ENCODE results near the gene NETO2. TPM values are rescaled to one million over a fixed set of nuclear protein-coding genes. Genes with fewer than 3 reads are reported as not detected.

The NETO2 gene
- total and polyA plus RNA-seq, 10 of the 15 experiments (the other 5 are each of a cell fraction or from before 2014, with no cell fraction given): 8.5 to 53.1 (median 27.0) TPM

GRCh38 chr16:47142486-47142820, 1.3 kb downstream of the NETO2 start (continued):
- TF ChIP-seq ZBTB4 (CRISPR knock-in tag; IDR thresholded peaks at IDR 0.05): no peak
- no peak for TF ChIP-seq ZBTB11 (CRISPR knock-in tag; IDR thresholded peaks at IDR 0.05)
- TF ChIP-seq YY1 (IDR thresholded peaks at IDR 0.05; ENCODE audit: low read depth, low read length): no peak
- TF ChIP-seq MTA2 (IDR thresholded peaks at IDR 0.05; ENCODE audit: low read depth): no peak
- no peak for TF ChIP-seq SMC3 (IDR thresholded peaks at IDR 0.05; ENCODE audit: borderline replicate concordance, low read length)
- no peak for TF ChIP-seq RFX5 (IDR thresholded peaks at IDR 0.05; ENCODE audit: low read depth, low read length)
- no peak for TF ChIP-seq TBL1XR1 (IDR thresholded peaks at IDR 0.05; ENCODE audit: low read depth, low read length)
- TF ChIP-seq CREM (IDR thresholded peaks at IDR 0.05; ENCODE audit: low read depth): peak; percentile 75
- no peak for TF ChIP-seq MEF2B (IDR thresholded peaks at IDR 0.05; ENCODE audit: partially characterized antibody, poor library complexity, severe bottlenecking)
- TF ChIP-seq FOS (IDR thresholded peaks at IDR 0.05; ENCODE audit: borderline replicate concordance, extremely low read depth, insufficient read length): no peak
- TF ChIP-seq SMAD1 (IDR thresholded peaks at IDR 0.05; ENCODE audit: low read depth, partially characterized antibody): no peak
- peak; percentile 66 for TF ChIP-seq EED (IDR thresholded peaks at IDR 0.05; ENCODE audit: low read depth)
- TF ChIP-seq DPF2 (IDR thresholded peaks at IDR 0.05): no peak; the same call in 1 of the 2 replicates
- TF ChIP-seq ETV6 (conservative IDR thresholded peaks at IDR 0.05 in 1 of 2, IDR thresholded peaks at IDR 0.05 in 1 of 2; ENCODE audit: borderline replicate concordance in 1 of 2, low read depth in 1 of 2): no peak
- no peak for TF ChIP-seq ZNF384 (IDR thresholded peaks at IDR 0.05; ENCODE audit: borderline replicate concordance, low read depth, low read length)
- TF ChIP-seq HCFC1 (IDR thresholded peaks at IDR 0.05; ENCODE audit: low read length): no peak
- no peak for TF ChIP-seq SUPT20H (IDR thresholded peaks at IDR 0.05; ENCODE audit: borderline replicate concordance, control insufficient read depth, low read depth, low read length)
- TF ChIP-seq STAT3 (IDR thresholded peaks at IDR 0.05; ENCODE audit: low read depth, low read length): no peak
- no peak for TF ChIP-seq RELA (IDR thresholded peaks at IDR 0.05; ENCODE audit: borderline replicate concordance, partially characterized antibody)
- TF ChIP-seq ELK1 (IDR thresholded peaks at IDR 0.05; ENCODE audit: low read depth, low read length): no peak
- TF ChIP-seq EGR1 (IDR thresholded peaks at IDR 0.05; ENCODE audit: borderline replicate concordance in 1 of 2, low read depth in 2 of 2, low read length in 2 of 2): no peak
- no peak for TF ChIP-seq MLLT1 (IDR thresholded peaks at IDR 0.05)
- TF ChIP-seq NBN (IDR thresholded peaks at IDR 0.05): no peak

Measured in GM12878 (cell line).